PC-9 (cell line): ENCODE results near the gene BTBD3. TPM values are rescaled to one million over a fixed set of nuclear protein-coding genes. Genes with fewer than 3 reads are reported as not detected.
A peak's percentile ranks its signal among the peaks of the same experiment; 100 is the strongest.

Experiments
- BruUV-seq: library from RNA; stranded (reverse); fragments of 400-500 nt; replicated peaks from 2 replicates; lab custom pipeline; 2021; lab: Mats Ljungman, UMichigan
- CTCF ChIA-PET: fragments of 300-600 bp; sonication (Branson Sonifier 250); formaldehyde crosslinking; loops from one replicate; lab custom pipeline; 2022; ENCODE audit warnings: antibody characterized with exemption; lab: Charles Lee
- POLR2A ChIA-PET: fragments of 300-600 bp; sonication (Branson Sonifier 250); formaldehyde crosslinking; loops from one replicate; lab custom pipeline; 2022; ENCODE audit warnings: antibody characterized with exemption; ENCODE audit not compliant: unreplicated experiment; lab: Charles Lee
- DNase-seq, 2 experiments: peaks; one replicate each; pipeline versions ENCODE4 v3.0.0 to v3.0.0-alpha.2; 2015 to 2022; ENCODE audit warnings: mixed read lengths in 1 of 2
- H2AFZ ChIP-seq: fragments of 200-600 bp; sonication (generic); 2 replicates; pipeline ENCODE4 v1.8.1; 2017; ENCODE audit warnings: antibody characterized with exemption
- H3F3A ChIP-seq: fragments of 200-600 bp; sonication (generic); 2 replicates; pipeline ENCODE4 v1.8.1; 2017; ENCODE audit warnings: antibody characterized with exemption, mild to moderate bottlenecking, low read depth; ENCODE audit not compliant: insufficient read depth
- H3K27ac ChIP-seq: fragments of 200-600 bp; sonication (generic); 2 replicates; pipeline ENCODE4 v1.6.1; 2016; ENCODE audit warnings: mixed run types
- H3K27me3 ChIP-seq: fragments of 200-600 bp; sonication (generic); 2 replicates; pipeline ENCODE4 v1.6.1; 2016; ENCODE audit warnings: low read depth, mixed run types; ENCODE audit not compliant: insufficient read depth
- H3K36me3 ChIP-seq: fragments of 200-600 bp; sonication (generic); 2 replicates; pipeline ENCODE4 v1.6.1; 2016; ENCODE audit warnings: low read depth, mixed run types
- H3K4me1 ChIP-seq: fragments of 200-600 bp; sonication (generic); replicated peaks from 2 replicates; pipeline ENCODE4 v1.6.1; 2016; ENCODE audit warnings: mixed run types; ENCODE audit not compliant: insufficient read depth
- H3K4me2 ChIP-seq: fragments of 200-600 bp; sonication (generic); 2 replicates; pipeline ENCODE4 v1.6.1; 2017; ENCODE audit warnings: mixed run types
- H3K4me3 ChIP-seq: fragments of 200-600 bp; sonication (generic); 2 replicates; pipeline ENCODE4 v1.6.1; 2016; ENCODE audit warnings: mixed run types
- H3K79me2 ChIP-seq: fragments of 200-600 bp; sonication (generic); 2 replicates; pipeline ENCODE4 v1.6.1; 2017; ENCODE audit warnings: low read depth, mixed run types
- H3K9me2 ChIP-seq: fragments of 200-600 bp; sonication (generic); 2 replicates; pipeline ENCODE4 v1.8.1; 2017; ENCODE audit warnings: mild to moderate bottlenecking; ENCODE audit not compliant: insufficient read depth
- H3K9me3 ChIP-seq: fragments of 200-600 bp; sonication (generic); 2 replicates; pipeline ENCODE4 v1.8.1; 2016; ENCODE audit warnings: low read depth; ENCODE audit not compliant: insufficient read depth
- H4K20me1 ChIP-seq: fragments of 200-600 bp; sonication (generic); 2 replicates; pipeline ENCODE4 v1.8.1; 2017; ENCODE audit not compliant: insufficient read depth
- CTCF ChIP-seq: fragments of 200-600 bp; sonication (generic); conservative IDR thresholded peaks from 2 replicates; pipeline ENCODE4 v1.6.1; 2017; ENCODE audit warnings: mixed run types, antibody characterized with exemption, mild to moderate bottlenecking, moderate library complexity
- EZH2 ChIP-seq: fragments of 200-600 bp; sonication (generic); IDR thresholded peaks from 2 replicates; pipeline ENCODE4 v1.8.0; 2017; ENCODE audit warnings: antibody characterized with exemption, low read depth
- intact Hi-C: fragments of 100-400 bp; cut with micrococcal nuclease; formaldehyde crosslinking; loops from one replicate; pipeline ENCODE4 v1.10.0; 2022; ENCODE audit not compliant: unreplicated experiment
- total RNA-seq: library from RNA; stranded (reverse); gene quantifications from 2 replicates; pipeline ENCODE4 v1.2.3, GENCODE V29; 2021

BTBD3 gene
- total RNA-seq, 1 experiment from 2014 or later = 17.6 TPM

DNA sequence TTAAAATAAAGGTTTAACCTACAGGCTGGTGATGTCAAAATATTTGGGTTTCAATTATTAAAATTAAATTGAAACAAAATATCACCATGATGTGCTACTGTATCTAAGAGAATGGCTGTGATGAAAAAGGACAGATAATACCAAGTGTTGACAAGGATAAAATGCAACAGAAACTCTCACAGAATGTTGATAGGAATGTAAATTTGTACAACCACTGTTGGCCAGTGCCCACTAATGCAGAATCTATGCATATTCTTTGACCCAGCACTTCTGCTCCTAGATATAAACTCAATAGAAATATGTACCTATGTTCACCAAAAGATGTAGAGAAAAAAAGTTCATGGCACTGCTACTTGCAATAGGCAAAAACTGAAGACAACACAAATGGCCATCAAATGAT, 41.1 kb upstream of the BTBD3 start:
- H3K27me3 ChIP-seq = no peaks in the 10 kb centered on the region
- no TSS peak for BruUV-seq
- no peak for DNase-seq
- H3K4me2 ChIP-seq = no peak overlapping the region
- H3K4me3 ChIP-seq = no peak overlapping the region
- no peaks in the 10 kb centered on the region for H4K20me1 ChIP-seq
- POLR2A ChIA-PET = no interaction called here
- H3K4me1 ChIP-seq = no peaks in the 10 kb centered on the region
- H3K79me2 ChIP-seq = no peaks in the 10 kb centered on the region
- no peaks in the 10 kb centered on the region for H3K9me3 ChIP-seq
- no peaks in the 10 kb centered on the region for H3K9me2 ChIP-seq
- no peaks in the 10 kb centered on the region for H3K36me3 ChIP-seq
- H3F3A ChIP-seq = no peaks in the 10 kb centered on the region
- TF ChIP-seq CTCF (no peak), EZH2 (no peak)
- CTCF ChIA-PET = no interaction called here
- H3K27ac ChIP-seq = no peak overlapping the region
- intact Hi-C loops = no loop called here
- H2AFZ ChIP-seq = no peak overlapping the region

GRCh38 chr20:11880680-11881079, 37.0 kb upstream of the BTBD3 start:
- H3K27me3 ChIP-seq = no peaks in the 10 kb centered on the region
- no peaks in the 10 kb centered on the region for H3K9me2 ChIP-seq
- BruUV-seq = no TSS peak
- no peak overlapping the region for H2AFZ ChIP-seq
- DNase-seq = peak in 1 of 2 experiments; percentile 27
- ChIA-PET POLR2A (no interaction called here), CTCF (no interaction called here)
- H3K36me3 ChIP-seq = no peaks in the 10 kb centered on the region
- no peaks in the 10 kb centered on the region for H4K20me1 ChIP-seq
- no peak overlapping the region for H3K4me3 ChIP-seq
- H3K4me1 ChIP-seq = no peaks in the 10 kb centered on the region
- no peaks in the 10 kb centered on the region for H3K79me2 ChIP-seq
- no peaks in the 10 kb centered on the region for H3F3A ChIP-seq
- H3K27ac ChIP-seq = no peak overlapping the region
- intact Hi-C loops = no loop called here
- H3K4me2 ChIP-seq = no peak overlapping the region
- TF ChIP-seq CTCF (no peak), EZH2 (no peak)
- no peaks in the 10 kb centered on the region for H3K9me3 ChIP-seq

DNA sequence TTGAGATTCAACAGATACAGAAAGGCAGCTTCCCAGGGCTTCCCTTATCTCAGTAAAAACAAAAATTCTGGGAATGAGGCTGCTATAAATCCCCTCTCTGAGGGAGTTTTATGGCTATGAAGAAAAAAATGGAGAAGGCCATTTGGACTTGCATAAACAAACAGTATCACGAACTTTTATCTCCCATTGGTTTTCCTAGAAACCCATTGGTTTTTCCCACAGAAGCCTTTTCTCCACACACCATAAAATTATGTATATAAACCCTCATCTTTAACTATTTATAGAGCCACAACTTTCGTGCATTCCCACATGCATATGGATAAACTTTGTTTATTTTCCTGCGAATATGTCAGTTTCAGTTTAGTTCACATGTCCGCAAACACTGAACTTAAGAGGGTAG, 36.2 kb upstream of the BTBD3 start:
- BruUV-seq = no TSS peak
- Histone ChIP-seq H3K36me3 (no peaks in the 10 kb centered on the region), H3K4me1 (no peaks in the 10 kb centered on the region), H3K9me3 (no peaks in the 10 kb centered on the region), H3F3A (no peaks in the 10 kb centered on the region), H4K20me1 (no peaks in the 10 kb centered on the region), H3K27ac (no peak overlapping the region), H2AFZ (no peak overlapping the region), H3K9me2 (no peaks in the 10 kb centered on the region), H3K4me3 (no peak overlapping the region), H3K27me3 (no peaks in the 10 kb centered on the region), H3K4me2 (no peak overlapping the region), H3K79me2 (no peaks in the 10 kb centered on the region)
- intact Hi-C loops = no loop called here
- CTCF ChIA-PET = no interaction called here
- TF ChIP-seq EZH2 (no peak), CTCF (no peak)
- no peak for DNase-seq
- POLR2A ChIA-PET = no interaction called here
